OCI-LY7 (cell line): Measurements from ENCODE around the gene KIR3DL2.
"Not testable (repeated sequence)": the region's sequence is repeated elsewhere in the genome, so short reads cannot be mapped to it uniquely, and the experiment has no call there.

ENCODE experiments used
- CTCF ChIP-seq: fragments of 200-600 bp; sonication (generic); conservative IDR thresholded peaks from 2 replicates; pipeline ENCODE4 v1.5.1; 2014; ENCODE audit warnings: mild to moderate bottlenecking, antibody characterized with exemption, low read length, moderate library complexity, mixed read lengths
- EZH2phosphoT487 ChIP-seq: fragments of 200-600 bp; sonication (generic); IDR thresholded peaks from 2 replicates; pipeline ENCODE4 v1.6.1; 2018; ENCODE audit warnings: low read depth, borderline replicate concordance, mild to moderate bottlenecking, mixed run types, antibody characterized with exemption, low read length, moderate library complexity, mixed read lengths

- TF ChIP-seq CTCF, EZH2phosphoT487: not testable (repeated sequence)
Observed at GRCh38 chr19:54858476-54858875, 8.2 kb downstream of the KIR3DL2 start.
